HEK293 (cell line): Measurements from ENCODE around the gene LRP2BP.

Experiments
- BCL11A ChIP-seq: fragments of 450-650 bp; formaldehyde crosslinking; IDR thresholded peaks from 2 replicates; pipeline ENCODE4 v1.5.1; 2016; ENCODE audit warnings: low read depth, missing biosample characterization, missing genetic modification characterization
- CTCF ChIP-seq: fragments of 450-650 bp; formaldehyde crosslinking; IDR thresholded peaks from 2 replicates; pipeline ENCODE4 v1.5.1; 2016; ENCODE audit warnings: missing biosample characterization, missing genetic modification characterization
- ZFHX2 ChIP-seq: fragments of 450-650 bp; formaldehyde crosslinking; conservative IDR thresholded peaks from 2 replicates; pipeline ENCODE4 v1.5.1; 2016; ENCODE audit warnings: missing biosample characterization, missing genetic modification characterization
- ZNF211 ChIP-seq: fragments of 450-650 bp; formaldehyde crosslinking; IDR thresholded peaks from 2 replicates; pipeline ENCODE4 v1.5.1; 2016; ENCODE audit warnings: low read depth, missing biosample characterization, missing genetic modification characterization
- ZNF24 ChIP-seq: fragments of 450-650 bp; formaldehyde crosslinking; IDR thresholded peaks from 2 replicates; pipeline ENCODE4 v1.5.1; 2016; ENCODE audit warnings: missing biosample characterization, missing genetic modification characterization
- ZNF274 ChIP-seq, 2 experiments: fragments of 200-500 bp in 1 of 2; fragments of 450-650 bp in 1 of 2; sonication (Bioruptor generic) in 1 of 2; formaldehyde crosslinking in 1 of 2; IDR thresholded peaks; 2 replicates each; pipeline versions ENCODE4 v1.5.1 to v1.6.1; 2014 to 2016; ENCODE audit warnings: borderline replicate concordance in 1 of 2, inconsistent platforms in 1 of 2, low read length in 1 of 2, missing biosample characterization in 1 of 2, missing genetic modification characterization in 1 of 2
- ZNF324 ChIP-seq: fragments of 450-650 bp; formaldehyde crosslinking; IDR thresholded peaks from 2 replicates; pipeline ENCODE4 v1.5.1; 2016; ENCODE audit warnings: missing biosample characterization, missing genetic modification characterization
- ZNF335 ChIP-seq: fragments of 450-650 bp; formaldehyde crosslinking; conservative IDR thresholded peaks from 2 replicates; pipeline ENCODE4 v1.5.1; 2016; ENCODE audit warnings: missing biosample characterization, missing genetic modification characterization
- ZNF416 ChIP-seq: fragments of 450-650 bp; formaldehyde crosslinking; IDR thresholded peaks from 2 replicates; pipeline ENCODE4 v1.5.1; 2016; ENCODE audit warnings: missing biosample characterization, missing genetic modification characterization
- ZNF473 ChIP-seq: fragments of 450-650 bp; formaldehyde crosslinking; IDR thresholded peaks from 2 replicates; pipeline ENCODE4 v1.5.1; 2017; ENCODE audit warnings: missing biosample characterization, missing genetic modification characterization
- ZNF513 ChIP-seq: fragments of 450-650 bp; IDR thresholded peaks from 2 replicates; pipeline ENCODE4 v1.5.1; 2018; ENCODE audit warnings: missing biosample characterization, missing genetic modification characterization
- ZNF529 ChIP-seq: fragments of 450-650 bp; formaldehyde crosslinking; IDR thresholded peaks from 2 replicates; pipeline ENCODE4 v1.5.1; 2017; ENCODE audit warnings: missing genetic modification characterization, missing biosample characterization; ENCODE audit not compliant: insufficient replicate concordance

- TF ChIP-seq ZNF335 = no peak
- TF ChIP-seq ZNF274 (IDR thresholded peaks at IDR 0.05; ENCODE audit: low read length) = no peak
- no peak for TF ChIP-seq ZNF274 (tag by site-specific recombination; IDR thresholded peaks at IDR 0.05; ENCODE audit: borderline replicate concordance)
- TF ChIP-seq ZNF24 = no peak
- TF ChIP-seq CTCF = no peak
- TF ChIP-seq ZNF473 (tag by site-specific recombination) = no peak
- no peak for TF ChIP-seq ZNF416 (tag by site-specific recombination)
- TF ChIP-seq ZNF529 (tag by site-specific recombination) = no peak
- no peak for TF ChIP-seq ZFHX2 (tag by site-specific recombination)
- TF ChIP-seq ZNF211 (tag by site-specific recombination) = no peak
- TF ChIP-seq ZNF324 (tag by site-specific recombination) = no peak
- no peak for TF ChIP-seq BCL11A (tag by site-specific recombination)
- no peak for TF ChIP-seq ZNF513 (tag by site-specific recombination)
These were observed 16.1 kb downstream of the LRP2BP start for GRCh38 chr4:185379326-185380295.
